Neural cell (in vitro differentiated cells): Measurements from ENCODE around the gene CDH12.

Experiments used
- EZH2 ChIP-seq: fragments of 200-600, 300-800 bp; shearing (Covaris generic), sonication (generic); IDR thresholded peaks from 2 replicates; pipeline ENCODE4 v1.6.1; 2014; ENCODE audit warnings: antibody characterized with exemption, low read length, borderline replicate concordance, mild to moderate bottlenecking; ENCODE audit not compliant: insufficient read depth, poor library complexity, severe bottlenecking
- POLR2AphosphoS5 ChIP-seq: IDR thresholded peaks from 2 replicates; pipeline ENCODE4 v1.6.1; 2012
- TF ChIP-seq, protein P1 (sequence below): fragments of 450-650 bp; IDR thresholded peaks from 2 replicates; pipeline ENCODE4 v1.5.1; 2014; ENCODE audit warnings: antibody characterized with exemption, mild to moderate bottlenecking, moderate library complexity; ENCODE audit not compliant: poor library complexity, severe bottlenecking

DNA sequence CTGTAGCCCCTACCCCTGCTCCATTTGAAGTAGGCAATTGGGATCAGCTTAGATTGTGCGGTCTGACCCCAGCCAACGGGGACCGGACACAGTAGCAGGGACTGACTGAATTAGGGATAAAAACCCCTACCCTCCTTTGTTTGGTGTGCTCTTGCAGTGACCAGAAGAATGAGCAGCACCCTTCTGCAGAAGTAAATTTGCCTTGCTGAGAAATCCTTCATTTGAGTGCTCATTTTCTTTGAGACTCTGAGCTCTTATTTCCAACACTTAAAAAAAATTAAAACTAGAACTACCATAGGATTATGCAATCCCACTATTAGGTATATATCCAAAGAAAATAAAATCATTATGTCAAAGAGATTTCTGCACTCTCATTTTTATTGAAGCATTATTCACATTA lies 560.0 kb downstream of the CDH12 start:
- TF ChIP-seq, protein P1, sequence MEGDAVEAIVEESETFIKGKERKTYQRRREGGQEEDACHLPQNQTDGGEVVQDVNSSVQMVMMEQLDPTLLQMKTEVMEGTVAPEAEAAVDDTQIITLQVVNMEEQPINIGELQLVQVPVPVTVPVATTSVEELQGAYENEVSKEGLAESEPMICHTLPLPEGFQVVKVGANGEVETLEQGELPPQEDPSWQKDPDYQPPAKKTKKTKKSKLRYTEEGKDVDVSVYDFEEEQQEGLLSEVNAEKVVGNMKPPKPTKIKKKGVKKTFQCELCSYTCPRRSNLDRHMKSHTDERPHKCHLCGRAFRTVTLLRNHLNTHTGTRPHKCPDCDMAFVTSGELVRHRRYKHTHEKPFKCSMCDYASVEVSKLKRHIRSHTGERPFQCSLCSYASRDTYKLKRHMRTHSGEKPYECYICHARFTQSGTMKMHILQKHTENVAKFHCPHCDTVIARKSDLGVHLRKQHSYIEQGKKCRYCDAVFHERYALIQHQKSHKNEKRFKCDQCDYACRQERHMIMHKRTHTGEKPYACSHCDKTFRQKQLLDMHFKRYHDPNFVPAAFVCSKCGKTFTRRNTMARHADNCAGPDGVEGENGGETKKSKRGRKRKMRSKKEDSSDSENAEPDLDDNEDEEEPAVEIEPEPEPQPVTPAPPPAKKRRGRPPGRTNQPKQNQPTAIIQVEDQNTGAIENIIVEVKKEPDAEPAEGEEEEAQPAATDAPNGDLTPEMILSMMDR: no peak
- no peak for TF ChIP-seq POLR2AphosphoS5
- TF ChIP-seq EZH2: no peak
